GM12874 (cell line): ENCODE measurements around the gene PIM3.

Experiments
- TF ChIP-seq, protein P1 (sequence below): IDR thresholded peaks from 2 replicates; pipeline ENCODE4 v1.5.1; 2011; ENCODE audit warnings: low read depth, mild to moderate bottlenecking, control low read depth, low read length, moderate library complexity; ENCODE audit not compliant: insufficient read depth

The PIM3 gene

DNA sequence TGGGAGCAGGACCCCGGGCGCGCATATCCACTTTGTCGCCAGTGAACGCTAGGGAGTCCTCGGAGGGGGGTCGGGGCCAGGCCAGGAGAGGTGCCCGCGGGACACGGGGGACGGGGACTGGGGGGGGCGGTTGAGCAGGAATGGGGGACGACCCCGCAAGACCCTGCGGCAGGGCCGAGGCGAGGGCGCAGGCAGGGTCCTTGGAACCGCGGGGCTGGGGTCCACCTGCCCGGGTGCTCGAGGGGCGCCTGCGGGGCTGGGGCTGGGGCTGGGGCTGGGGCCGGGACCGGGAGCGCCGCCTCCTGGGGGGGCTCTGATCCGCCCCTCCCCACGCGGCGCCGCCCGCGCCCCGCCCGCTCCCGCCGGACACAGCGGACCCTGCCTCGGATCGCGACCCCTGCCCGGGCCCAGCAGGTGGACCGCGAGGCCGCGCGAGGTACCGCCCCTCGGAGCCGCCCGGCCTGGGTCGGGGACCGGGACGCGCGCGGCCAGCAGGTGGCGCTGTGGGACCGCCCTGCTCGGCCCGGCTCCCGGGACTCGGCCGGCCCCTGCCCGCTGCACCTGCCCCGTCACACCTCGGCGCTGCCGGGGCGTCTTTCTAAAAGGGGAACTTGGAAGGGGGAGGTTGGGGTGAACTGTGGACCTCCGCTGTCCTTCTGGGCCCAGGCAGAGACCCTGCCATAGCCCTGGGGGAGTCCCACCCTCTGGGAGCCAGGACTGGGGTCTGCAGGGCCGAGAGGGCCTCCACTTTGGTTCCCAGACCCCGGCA, 31.2 kb upstream of the PIM3 start:
- TF ChIP-seq, protein P1, sequence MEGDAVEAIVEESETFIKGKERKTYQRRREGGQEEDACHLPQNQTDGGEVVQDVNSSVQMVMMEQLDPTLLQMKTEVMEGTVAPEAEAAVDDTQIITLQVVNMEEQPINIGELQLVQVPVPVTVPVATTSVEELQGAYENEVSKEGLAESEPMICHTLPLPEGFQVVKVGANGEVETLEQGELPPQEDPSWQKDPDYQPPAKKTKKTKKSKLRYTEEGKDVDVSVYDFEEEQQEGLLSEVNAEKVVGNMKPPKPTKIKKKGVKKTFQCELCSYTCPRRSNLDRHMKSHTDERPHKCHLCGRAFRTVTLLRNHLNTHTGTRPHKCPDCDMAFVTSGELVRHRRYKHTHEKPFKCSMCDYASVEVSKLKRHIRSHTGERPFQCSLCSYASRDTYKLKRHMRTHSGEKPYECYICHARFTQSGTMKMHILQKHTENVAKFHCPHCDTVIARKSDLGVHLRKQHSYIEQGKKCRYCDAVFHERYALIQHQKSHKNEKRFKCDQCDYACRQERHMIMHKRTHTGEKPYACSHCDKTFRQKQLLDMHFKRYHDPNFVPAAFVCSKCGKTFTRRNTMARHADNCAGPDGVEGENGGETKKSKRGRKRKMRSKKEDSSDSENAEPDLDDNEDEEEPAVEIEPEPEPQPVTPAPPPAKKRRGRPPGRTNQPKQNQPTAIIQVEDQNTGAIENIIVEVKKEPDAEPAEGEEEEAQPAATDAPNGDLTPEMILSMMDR: peak; percentile 82

DNA sequence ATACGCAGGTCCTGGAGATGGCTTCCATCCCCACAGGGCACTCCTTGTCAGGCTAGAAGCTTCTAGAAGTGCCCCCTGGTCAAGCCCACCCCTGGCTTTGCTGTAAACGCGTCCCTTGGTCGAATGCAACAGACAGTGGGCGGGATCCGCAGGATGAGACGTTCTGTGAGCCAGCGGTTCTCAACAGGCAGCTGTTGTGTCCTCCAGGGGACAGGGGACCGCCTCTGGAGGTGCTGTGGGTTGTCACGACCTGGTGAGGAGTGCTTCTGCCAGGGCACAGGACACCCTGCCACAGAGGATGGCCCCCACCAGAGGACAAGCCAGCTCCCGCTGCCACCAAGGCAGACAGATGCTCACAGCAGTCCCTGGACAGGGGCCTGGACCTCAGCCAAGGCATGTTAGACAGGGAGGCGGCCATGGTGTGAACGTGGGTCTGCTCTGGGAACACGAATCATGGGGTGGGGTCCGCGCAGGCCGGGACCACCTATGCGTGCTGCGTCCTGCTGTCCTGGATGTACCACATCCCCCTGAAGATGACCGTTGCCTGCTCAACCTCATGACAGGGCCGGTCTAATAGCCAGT, 30.5 kb upstream of the PIM3 start:
- TF ChIP-seq, protein P1: no peak

DNA sequence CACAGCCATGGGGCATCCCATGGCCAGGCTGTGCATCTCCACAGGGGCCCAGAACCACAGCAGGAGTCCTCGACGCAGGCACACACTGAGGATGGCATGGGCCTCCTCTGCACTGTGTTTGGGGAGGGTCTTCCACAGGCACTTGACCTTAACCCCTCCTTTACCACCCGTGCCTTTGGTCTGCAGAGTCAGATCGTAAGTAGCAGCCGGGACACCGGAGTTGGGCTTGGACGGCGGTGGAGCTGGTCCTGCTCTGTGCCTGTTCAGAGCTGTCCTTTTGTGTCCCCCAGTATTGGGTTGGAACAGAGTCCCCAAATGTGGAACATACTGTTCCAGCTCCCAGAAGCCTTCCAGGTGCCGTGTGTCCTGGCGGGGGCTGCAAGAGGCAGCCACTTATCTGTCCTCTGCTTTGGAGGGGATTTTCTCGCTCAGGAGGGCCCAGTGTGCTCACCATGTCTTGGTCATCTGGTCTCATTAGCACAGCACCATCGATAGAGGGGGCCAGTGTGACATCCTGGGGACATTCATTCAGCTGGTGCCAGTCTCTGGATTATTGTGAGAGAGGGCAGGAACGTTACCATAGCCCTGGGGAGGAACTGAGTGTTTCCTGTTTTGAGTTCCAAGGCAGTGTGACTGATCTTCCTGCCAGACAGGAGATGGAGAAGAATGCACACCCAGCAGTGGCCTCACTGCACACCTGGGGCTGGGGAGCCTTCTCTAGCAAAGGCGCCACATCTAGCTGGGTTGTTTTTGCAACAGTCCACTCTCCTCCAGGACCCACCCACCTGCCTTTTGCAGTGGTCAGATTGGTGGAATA, 29.8 kb upstream of the PIM3 start:
- TF ChIP-seq, protein P1: peak; percentile 79

DNA sequence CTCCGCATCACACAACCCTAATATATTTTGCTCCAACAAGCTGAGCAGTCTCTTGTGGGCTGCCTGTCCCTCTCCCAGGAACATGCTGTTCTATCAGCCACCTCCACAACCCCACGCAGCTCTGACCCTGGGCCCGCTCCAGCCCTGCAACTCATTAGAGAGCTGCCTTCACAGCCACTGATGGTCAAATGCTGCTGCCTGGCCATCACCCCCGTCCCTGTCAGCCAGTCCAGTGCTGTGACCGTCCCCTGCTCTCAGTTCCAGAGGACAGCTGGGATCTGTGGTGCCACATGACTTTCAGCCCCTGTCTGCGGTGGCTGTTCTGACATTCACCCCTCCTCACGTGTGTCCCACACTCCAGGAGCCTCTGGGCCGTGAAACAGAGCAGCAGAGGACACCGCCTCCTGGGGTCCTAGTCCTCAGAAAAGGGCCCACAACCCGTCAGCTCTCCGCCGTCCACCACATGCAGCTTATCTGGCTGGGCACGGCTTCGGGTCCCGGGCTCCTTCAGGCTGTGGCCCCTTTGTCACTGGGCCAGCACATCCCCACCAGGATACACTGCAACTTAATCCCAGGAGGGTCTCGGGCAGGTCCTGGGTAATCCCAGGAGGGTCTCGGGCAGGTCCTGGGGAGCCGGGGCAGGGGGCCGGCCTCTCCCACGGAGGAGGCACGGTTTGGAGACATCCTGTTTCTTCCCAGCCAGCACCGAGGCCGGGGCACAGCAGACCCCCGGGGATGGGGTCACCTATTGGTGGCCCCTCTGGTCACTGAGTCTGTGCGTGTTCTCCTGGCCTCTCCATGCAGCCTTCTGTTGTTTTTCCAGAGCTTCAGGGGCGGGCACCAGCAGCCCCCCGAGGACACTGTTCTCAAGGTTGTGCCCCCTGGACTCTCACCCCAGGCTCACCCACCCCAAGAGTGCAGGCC, 27.1 kb upstream of the PIM3 start:
- TF ChIP-seq, protein P1: no peak

DNA sequence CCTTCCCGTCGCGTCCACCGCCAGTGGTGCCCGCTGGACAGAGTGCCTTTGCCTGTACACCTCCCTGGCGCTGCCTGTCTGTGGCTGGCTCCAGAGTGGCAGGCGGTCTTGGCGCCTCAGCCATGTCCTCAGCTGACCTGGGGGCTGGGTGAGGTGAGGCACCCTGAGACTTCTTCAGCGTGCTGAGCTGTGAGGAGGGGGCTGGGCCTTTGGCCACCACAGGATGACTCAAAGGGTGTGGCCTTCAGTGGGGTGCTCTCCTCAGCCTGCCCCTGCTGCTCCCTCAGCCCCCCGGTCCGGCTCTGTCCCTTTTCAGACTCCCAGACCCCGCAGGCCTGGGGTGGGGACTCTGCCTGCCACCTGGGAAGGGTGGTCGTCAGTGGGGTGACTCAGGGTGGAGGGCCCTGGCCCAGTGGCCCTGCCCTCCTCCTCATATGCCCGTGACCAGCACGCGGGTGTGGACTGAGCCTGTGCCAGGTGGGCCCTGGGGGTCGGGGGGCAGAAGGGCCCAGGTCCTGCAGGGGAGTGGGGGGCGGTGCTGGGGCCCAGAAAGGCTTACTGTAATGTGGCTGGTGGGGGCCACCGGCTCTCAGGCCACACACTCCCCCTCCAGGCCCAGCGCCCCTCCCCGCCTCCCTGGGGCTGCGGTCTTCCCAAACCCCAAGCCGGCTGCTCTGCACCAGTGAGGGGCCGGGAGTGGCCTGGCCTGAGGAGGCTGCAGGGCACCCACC, 26.2 kb upstream of the PIM3 start:
- TF ChIP-seq, protein P1: no peak

DNA sequence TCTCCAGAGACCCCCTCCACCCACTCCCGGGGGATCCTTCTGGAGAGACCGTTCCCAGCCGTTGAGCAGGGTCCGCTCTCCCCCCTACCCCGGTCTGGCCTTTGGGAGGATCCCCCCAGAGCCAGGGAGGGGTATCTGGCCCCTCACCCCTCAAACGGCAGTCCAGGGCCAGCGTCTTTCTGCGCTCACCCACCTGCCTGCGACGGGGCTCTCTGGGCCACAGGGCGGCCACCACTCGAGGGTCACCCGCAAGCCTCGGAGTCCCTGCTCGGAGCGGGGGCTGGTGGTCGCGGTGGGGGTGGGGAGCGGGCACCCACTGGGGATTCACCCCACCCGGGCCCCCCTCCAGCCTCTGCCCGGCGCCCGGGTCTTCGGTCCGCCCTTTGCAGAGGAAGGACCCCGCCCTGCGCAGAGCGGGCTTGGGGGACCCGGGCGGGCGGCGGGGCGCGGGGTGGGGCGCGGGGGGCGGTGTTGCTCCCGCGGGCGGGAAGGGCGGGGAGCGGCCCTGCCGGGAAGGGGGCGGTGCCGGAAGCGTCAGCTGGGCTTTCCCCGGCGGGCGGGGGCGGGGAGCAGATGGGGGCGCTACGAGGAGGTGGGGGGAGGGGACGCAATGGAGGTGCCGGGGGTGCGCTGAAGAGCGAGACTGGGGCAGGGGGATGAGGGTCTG, 25.5 kb upstream of the PIM3 start:
- TF ChIP-seq, protein P1: no peak
